Naive thymus-derived CD4-positive, alpha-beta T cell (primary cell): ENCODE results near the gene MTMR3. TPM values are rescaled to one million over a fixed set of nuclear protein-coding genes. Genes with fewer than 3 reads are reported as not detected.
"Not testable (repeated sequence)": the region's sequence is repeated elsewhere in the genome, so short reads cannot be mapped to it uniquely, and the experiment has no call there.

Source experiments
- ATAC-seq: fragments of 150-1000 bp; cut with Tn5 transposase; 2 replicates; pipeline ENCODE4 v1.10.0; 2021; ENCODE audit warnings: mild to moderate bottlenecking, moderate library complexity
- CTCF ChIA-PET: fragments of 350-600 bp; sonication (Branson Sonifier 250); formaldehyde crosslinking; loops from one replicate; lab custom pipeline; 2021; ENCODE audit warnings: antibody characterized with exemption; lab: Charles Lee
- POLR2A ChIA-PET: fragments of 350-600 bp; sonication (Branson Sonifier 250); formaldehyde crosslinking; loops from one replicate; lab custom pipeline; 2021; ENCODE audit warnings: antibody characterized with exemption, inconsistent platforms; lab: Charles Lee
- DNase-seq, 9 donors: peaks; one replicate each; pipeline versions ENCODE4 v3.0.0 to v3.0.0-alpha.2; 2020 to 2022; ENCODE audit warnings: mixed read lengths in 1 of 9
- H3K27ac ChIP-seq: one replicate; pipeline ENCODE4 v1.7.0; 2013; ENCODE audit warnings: mild to moderate bottlenecking, low read depth, low read length, moderate library complexity
- H3K27me3 ChIP-seq, 2 donors: one replicate each; pipeline ENCODE4 v1.7.0; 2013; ENCODE audit warnings: low read length in 2 of 2, mild to moderate bottlenecking in 2 of 2, moderate library complexity in 2 of 2; ENCODE audit not compliant: control insufficient read depth in 2 of 2, insufficient read depth in 2 of 2
- H3K36me3 ChIP-seq, 3 experiments: 1 replicate in 2 of 3; 2 replicates in 1 of 3; pipeline ENCODE4 v1.7.0; 2013; ENCODE audit warnings: low read length in 3 of 3, mild to moderate bottlenecking in 3 of 3, moderate library complexity in 1 of 3; ENCODE audit not compliant: insufficient read depth in 3 of 3, control insufficient read depth in 2 of 3
- H3K4me1 ChIP-seq, 2 donors: one replicate each; pipeline ENCODE4 v1.7.0; 2013; ENCODE audit warnings: low read length in 2 of 2, mild to moderate bottlenecking in 2 of 2, moderate library complexity in 1 of 2; ENCODE audit not compliant: control insufficient read depth in 2 of 2, insufficient read depth in 2 of 2
- H3K4me3 ChIP-seq: 2 replicates; pipeline ENCODE4 v1.7.0; 2013; ENCODE audit warnings: mild to moderate bottlenecking, low read length
- H3K9me3 ChIP-seq, 3 experiments: 1 replicate in 2 of 3; 2 replicates in 1 of 3; pipeline ENCODE4 v1.7.0; 2013; ENCODE audit warnings: low read length in 3 of 3; ENCODE audit not compliant: control insufficient read depth in 2 of 3
- H3K27ac Mint-ChIP-seq, 9 donors: one replicate each; pipeline ENCODE4 v1.8.0; 2020 to 2022; ENCODE audit warnings: mixed read lengths in 9 of 9, mild to moderate bottlenecking in 8 of 9, moderate library complexity in 5 of 9, inconsistent platforms in 2 of 9
- H3K27me3 Mint-ChIP-seq, 5 donors: one replicate each; pipeline ENCODE4 v1.8.0; 2021 to 2022; ENCODE audit warnings: mixed read lengths in 5 of 5, mild to moderate bottlenecking in 1 of 5
- H3K36me3 Mint-ChIP-seq, 5 donors: one replicate each; pipeline ENCODE4 v1.8.0; 2020 to 2022; ENCODE audit warnings: mixed read lengths in 5 of 5, mild to moderate bottlenecking in 3 of 5, inconsistent platforms in 1 of 5
- H3K4me1 Mint-ChIP-seq, 7 donors: one replicate each; pipeline ENCODE4 v1.8.0; 2020 to 2022; ENCODE audit warnings: mixed read lengths in 7 of 7, mild to moderate bottlenecking in 3 of 7, inconsistent platforms in 1 of 7
- H3K4me3 Mint-ChIP-seq, 10 donors: one replicate each; pipeline ENCODE4 v1.8.0; 2020 to 2022; ENCODE audit warnings: mild to moderate bottlenecking in 10 of 10, mixed read lengths in 10 of 10, moderate library complexity in 6 of 10, inconsistent platforms in 2 of 10
- H3K9me3 Mint-ChIP-seq, 11 donors: one replicate each; pipeline ENCODE4 v1.8.0; 2020 to 2022; ENCODE audit warnings: mixed read lengths in 11 of 11, mild to moderate bottlenecking in 4 of 11, inconsistent platforms in 1 of 11, moderate library complexity in 1 of 11
- intact Hi-C, 2 donors: fragments of 100-400 bp; cut with micrococcal nuclease; formaldehyde crosslinking; loops; one replicate each; pipeline ENCODE4 v1.15.1; 2023
- polyA plus RNA-seq, 2 donors: library from polyadenylated mRNA; unstranded; fragments of 300-500 nt; fragmentation: Illumina TruSeq; gene quantifications; one replicate each; pipeline ENCODE4 v1.2.3, GENCODE V29; 2021
- total RNA-seq, 6 experiments: library from RNA in 5 of 6; stranded (reverse) in 5 of 6; gene quantifications; 1 replicate in 5 of 6; 2 replicates in 1 of 6; pipeline ENCODE4 v1.2.3 and lab custom pipeline; 2021 to 2026

The MTMR3 gene
- total and polyA plus RNA-seq, 7 experiments from 2014 or later: 14.2 to 88.7 (median 60.6) TPM

DNA sequence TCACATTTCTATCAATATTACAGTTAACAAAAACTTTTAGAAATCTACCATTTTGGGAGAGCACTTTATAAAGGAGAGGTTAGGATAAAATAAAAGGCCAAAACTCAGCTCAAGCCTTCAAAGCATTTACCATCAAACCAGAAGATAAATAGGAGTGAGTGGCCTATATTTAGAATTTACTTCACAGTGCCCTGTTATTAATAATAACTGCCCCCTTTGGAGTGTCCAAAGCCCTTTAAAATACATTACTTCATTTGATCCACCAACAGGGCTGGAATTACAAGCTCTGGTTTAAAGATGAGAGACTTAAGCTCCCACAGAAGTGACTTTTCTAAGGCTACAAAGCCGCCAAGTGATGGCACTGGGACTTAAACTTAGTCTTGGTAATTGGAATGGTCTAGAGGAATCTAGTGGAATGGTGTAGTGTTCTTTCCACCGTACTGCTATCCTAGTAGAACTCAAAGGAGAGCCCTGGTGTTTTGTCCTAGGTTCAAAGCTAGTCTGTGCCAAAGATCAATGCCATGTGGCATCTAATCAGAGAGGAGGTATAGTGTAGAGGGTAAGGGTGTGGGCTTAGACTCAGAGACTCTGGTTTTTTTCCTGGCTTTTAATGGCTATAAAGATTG, 21.2 kb upstream of the MTMR3 start:
- peaks cover 0 to 4% (median 0%) of the 10 kb centered on the region in 7 donors for H3K4me1 Mint-ChIP-seq
- peaks cover 0 to 7% (median 0%) of the 10 kb centered on the region in 5 donors for H3K27me3 Mint-ChIP-seq
- intact Hi-C loops: no loop called here
- no peaks in the 10 kb centered on the region for H3K9me3 Mint-ChIP-seq
- ATAC-seq: no peak
- no peaks in the 10 kb centered on the region for H3K27me3 ChIP-seq
- no peaks in the 10 kb centered on the region for H3K9me3 ChIP-seq
- no peaks in the 10 kb centered on the region for H3K36me3 ChIP-seq
- CTCF ChIA-PET: no interaction called here
- H3K4me3 ChIP-seq: no peak overlapping the region
- POLR2A ChIA-PET: no interaction called here
- no peak overlapping the region for H3K27ac Mint-ChIP-seq
- DNase-seq: no peak
- no peaks in the 10 kb centered on the region for H3K36me3 Mint-ChIP-seq
- no peak overlapping the region for H3K4me3 Mint-ChIP-seq
- H3K4me1 ChIP-seq: no peaks in the 10 kb centered on the region
- no peak overlapping the region for H3K27ac ChIP-seq

- H3K36me3 Mint-ChIP-seq, POLR2A ChIA-PET, ATAC-seq, H3K27ac Mint-ChIP-seq, H3K4me3 Mint-ChIP-seq, H3K36me3 ChIP-seq, H3K4me1 ChIP-seq, H3K27me3 ChIP-seq, H3K4me1 Mint-ChIP-seq, H3K4me3 ChIP-seq, intact Hi-C loops, H3K9me3 ChIP-seq, H3K27ac ChIP-seq, H3K9me3 Mint-ChIP-seq, CTCF ChIA-PET, DNase-seq: not testable (repeated sequence)
- peaks cover 0 to 12% (median 0%) of the 10 kb centered on the region in 5 donors for H3K27me3 Mint-ChIP-seq
These were observed 17.4 kb upstream of the MTMR3 start for GRCh38 chr22:29865572-29865971.

GRCh38 chr22:29867260-29867659, 15.7 kb upstream of the MTMR3 start:
- Histone ChIP-seq H3K4me1 (peaks cover 0 to 8% of the 10 kb centered on the region in 2 donors), H3K4me3 (no peak overlapping the region), H3K9me3 (no peaks in the 10 kb centered on the region), H3K27ac (no peak overlapping the region), H3K27me3 (no peaks in the 10 kb centered on the region), H3K36me3 (no peaks in the 10 kb centered on the region)
- DNase-seq: no peak
- peaks cover 0 to 15% (median 6%) of the 10 kb centered on the region in 7 donors for H3K4me1 Mint-ChIP-seq
- H3K27ac Mint-ChIP-seq: no peak overlapping the region
- ChIA-PET CTCF (no interaction called here), POLR2A (no interaction called here)
- intact Hi-C loops: no loop called here
- no peak overlapping the region for H3K4me3 Mint-ChIP-seq
- ATAC-seq: no peak
- H3K36me3 Mint-ChIP-seq: no peaks in the 10 kb centered on the region
- peaks cover 0 to 12% (median 0%) of the 10 kb centered on the region in 5 donors for H3K27me3 Mint-ChIP-seq
- no peaks in the 10 kb centered on the region for H3K9me3 Mint-ChIP-seq

GRCh38 chr22:29867851-29868250, 15.1 kb upstream of the MTMR3 start:
- no peak for ATAC-seq
- Mint-ChIP-seq H3K27ac (no peak overlapping the region), H3K36me3 (no peaks in the 10 kb centered on the region), H3K9me3 (no peaks in the 10 kb centered on the region), H3K27me3 (peaks cover 0 to 12% (median 0%) of the 10 kb centered on the region in 5 donors), H3K4me3 (no peak overlapping the region), H3K4me1 (peaks cover 0 to 15% (median 6%) of the 10 kb centered on the region in 7 donors)
- H3K4me3 ChIP-seq: no peak overlapping the region
- intact Hi-C loops: no loop called here
- H3K36me3 ChIP-seq: no peaks in the 10 kb centered on the region
- H3K9me3 ChIP-seq: no peaks in the 10 kb centered on the region
- peaks cover 0 to 8% of the 10 kb centered on the region in 2 donors for H3K4me1 ChIP-seq
- DNase-seq: no peak
- no peaks in the 10 kb centered on the region for H3K27me3 ChIP-seq
- ChIA-PET CTCF (no interaction called here), POLR2A (no interaction called here)
- no peak overlapping the region for H3K27ac ChIP-seq

DNA sequence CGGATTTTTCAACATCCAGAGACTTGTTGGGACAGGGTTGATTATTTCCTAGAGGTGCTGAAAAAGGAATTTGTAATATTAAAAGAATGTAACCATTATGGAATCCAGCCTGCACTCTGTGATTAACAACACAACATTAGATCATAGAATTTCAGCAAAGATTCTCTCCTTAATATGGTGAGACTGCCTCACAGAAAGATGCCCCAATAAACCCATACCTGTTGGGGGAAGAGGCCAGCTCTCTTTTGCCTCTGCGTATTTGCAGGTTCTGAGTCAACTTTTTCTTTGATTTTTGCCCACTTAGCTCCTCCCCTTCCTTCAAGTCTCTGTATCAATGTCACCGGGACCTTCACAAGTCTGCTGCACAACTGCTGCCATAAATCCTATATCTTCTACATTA, 12.4 kb upstream of the MTMR3 start:
- intact Hi-C loops: no loop called here
- H3K4me1 Mint-ChIP-seq: peaks cover 0 to 15% (median 6%) of the 10 kb centered on the region in 7 donors
- Histone ChIP-seq H3K27ac (no peak overlapping the region), H3K4me1 (peaks cover 0 to 8% of the 10 kb centered on the region in 2 donors), H3K4me3 (no peak overlapping the region), H3K9me3 (no peaks in the 10 kb centered on the region), H3K27me3 (no peaks in the 10 kb centered on the region), H3K36me3 (no peaks in the 10 kb centered on the region)
- no peaks in the 10 kb centered on the region for H3K36me3 Mint-ChIP-seq
- ChIA-PET POLR2A (interaction anchor here (0.7 kb wide), 1 partner anchor 28 kb away, joined by 3 read pairs; no protein-coding TSS in a partner anchor), CTCF (interaction anchor here (0.6 kb wide), 1 partner anchor 32 kb away, joined by 3 read pairs; no protein-coding TSS in a partner anchor)
- H3K9me3 Mint-ChIP-seq: no peaks in the 10 kb centered on the region
- peak overlapping the region in 3 of 9 donors; percentile 14 to 68 (median 64) for H3K27ac Mint-ChIP-seq
- ATAC-seq (no peak), DNase-seq (peak in 6 of 9 donors; percentile 7 to 32 (median 22))
- H3K4me3 Mint-ChIP-seq: peak overlapping the region in 1 of 10 donors; percentile 8
- H3K27me3 Mint-ChIP-seq: peaks cover 0 to 22% (median 0%) of the 10 kb centered on the region in 5 donors

GRCh38 chr22:29871684-29872083, 11.3 kb upstream of the MTMR3 start:
- ChIA-PET POLR2A (interaction anchor here (0.6 kb wide), 1 partner anchor 15 kb away, joined by 5 read pairs; no protein-coding TSS in a partner anchor), CTCF (no interaction called here)
- ATAC-seq (no peak), DNase-seq (no peak)
- Mint-ChIP-seq H3K4me3 (no peak overlapping the region), H3K27me3 (peaks cover 0 to 27% (median 0%) of the 10 kb centered on the region in 5 donors), H3K27ac (no peak overlapping the region), H3K9me3 (no peaks in the 10 kb centered on the region), H3K36me3 (no peaks in the 10 kb centered on the region), H3K4me1 (peaks cover 0 to 15% (median 6%) of the 10 kb centered on the region in 7 donors)
- H3K27me3 ChIP-seq: no peaks in the 10 kb centered on the region
- H3K4me1 ChIP-seq: peaks cover 0 to 8% of the 10 kb centered on the region in 2 donors
- intact Hi-C loops: no loop called here
- no peaks in the 10 kb centered on the region for H3K9me3 ChIP-seq
- no peak overlapping the region for H3K4me3 ChIP-seq
- no peak overlapping the region for H3K27ac ChIP-seq
- H3K36me3 ChIP-seq: no peaks in the 10 kb centered on the region
